GM18526 (cell line): ENCODE data around the gene CCDC154.

Experiments used
- POLR2A ChIP-seq: IDR thresholded peaks from 3 replicates; pipeline ENCODE4 v1.6.1; 2011; ENCODE audit not compliant: insufficient read length; ENCODE audit errors: extremely low read depth

CCDC154 gene

DNA sequence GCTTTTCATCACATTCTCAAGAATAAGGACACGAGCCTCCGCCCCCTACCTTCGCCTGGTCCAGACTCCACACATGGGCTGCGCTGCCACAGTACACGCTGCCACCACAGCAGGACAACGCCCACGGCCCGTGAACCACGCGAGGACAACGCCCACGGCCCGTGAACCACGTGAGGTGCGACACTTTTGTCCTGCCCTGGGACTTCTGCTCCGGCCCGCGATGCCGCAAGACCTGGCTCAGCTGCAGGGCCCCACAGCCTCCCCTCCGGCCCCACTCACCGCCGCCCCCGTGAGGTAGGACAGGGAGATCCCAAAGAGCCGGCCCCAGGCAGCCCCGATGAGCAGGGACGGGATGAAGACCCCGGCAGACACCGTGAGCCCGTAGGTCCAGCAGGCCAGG, 5.9 kb upstream of the CCDC154 start:
- no peak for TF ChIP-seq POLR2A

DNA sequence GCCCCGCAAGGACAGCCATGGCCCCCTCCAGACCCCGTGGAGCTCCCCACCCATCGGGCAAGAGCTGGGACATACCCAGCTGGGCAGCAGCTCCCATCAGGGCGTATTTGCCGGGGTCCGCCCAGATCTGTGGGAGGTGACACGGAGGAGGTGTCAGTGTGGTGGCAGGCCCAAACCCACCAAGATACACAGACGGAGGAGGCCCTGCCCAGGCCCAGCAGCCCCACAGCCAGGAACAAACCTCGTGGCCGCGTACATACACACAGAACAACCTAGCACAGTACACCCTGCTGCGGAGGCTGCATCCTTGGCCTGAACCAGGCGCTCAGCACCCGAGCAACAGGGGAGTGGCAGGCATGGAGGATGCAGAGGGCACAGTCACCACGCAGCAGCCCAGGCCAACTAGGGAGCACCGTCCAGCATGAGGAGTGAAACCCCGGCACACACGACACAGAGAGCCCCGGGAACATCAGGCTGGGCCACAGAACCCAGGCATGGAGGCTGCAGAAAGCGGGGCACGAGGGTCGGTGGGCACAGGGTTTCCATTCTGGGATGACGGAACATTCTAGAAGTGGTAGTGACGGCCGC, 4.9 kb upstream of the CCDC154 start:
- TF ChIP-seq POLR2A: no peak

DNA sequence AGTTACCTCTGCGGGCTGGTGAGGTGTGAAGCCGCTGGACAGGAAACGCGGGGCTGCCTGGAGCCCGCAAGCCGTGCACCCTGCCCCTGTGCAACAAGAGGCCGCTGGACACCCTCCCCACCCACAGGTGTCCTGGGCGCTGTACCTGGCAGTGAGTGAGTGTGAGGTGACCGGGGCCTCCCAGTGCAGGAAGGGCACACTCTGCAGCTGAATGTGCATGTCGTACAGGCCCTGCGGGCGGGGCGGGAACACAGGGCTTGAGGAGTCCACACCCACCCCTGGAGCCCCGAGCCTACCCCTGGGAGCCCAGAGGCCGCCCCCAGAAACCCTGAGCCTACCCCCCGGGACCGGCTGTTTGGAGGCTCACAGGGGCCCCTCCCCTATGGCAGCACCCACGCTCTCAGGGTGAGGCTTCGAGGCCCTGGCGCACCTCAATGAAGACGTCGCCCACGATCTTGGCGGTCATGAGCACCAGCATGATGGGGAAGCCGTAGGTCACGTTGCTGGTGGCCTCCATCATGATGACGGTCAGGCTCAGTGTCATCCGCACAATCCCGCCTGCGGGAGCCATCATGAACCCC, 4.3 kb upstream of the CCDC154 start:
- TF ChIP-seq POLR2A: no peak

DNA sequence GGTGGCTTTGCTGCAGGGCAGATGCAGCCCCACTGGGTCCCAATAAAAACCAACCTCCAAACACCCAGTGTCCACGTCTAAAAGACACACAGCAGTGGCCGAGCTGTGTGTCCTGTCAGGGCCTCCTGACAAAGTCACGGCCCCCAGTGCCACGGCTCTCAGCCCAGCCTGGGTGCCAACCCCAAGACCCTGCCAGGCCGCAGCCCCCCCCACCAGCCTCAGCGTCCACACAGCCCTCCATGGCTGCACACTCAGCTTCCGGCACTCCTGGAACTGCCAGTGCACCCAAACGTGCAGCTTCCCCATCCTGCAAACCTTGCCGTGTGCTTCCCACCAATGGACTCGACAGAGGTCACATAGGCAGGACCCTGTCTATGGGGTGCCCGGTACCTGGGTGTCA, 3.6 kb upstream of the CCDC154 start:
- TF ChIP-seq POLR2A: no peak

DNA sequence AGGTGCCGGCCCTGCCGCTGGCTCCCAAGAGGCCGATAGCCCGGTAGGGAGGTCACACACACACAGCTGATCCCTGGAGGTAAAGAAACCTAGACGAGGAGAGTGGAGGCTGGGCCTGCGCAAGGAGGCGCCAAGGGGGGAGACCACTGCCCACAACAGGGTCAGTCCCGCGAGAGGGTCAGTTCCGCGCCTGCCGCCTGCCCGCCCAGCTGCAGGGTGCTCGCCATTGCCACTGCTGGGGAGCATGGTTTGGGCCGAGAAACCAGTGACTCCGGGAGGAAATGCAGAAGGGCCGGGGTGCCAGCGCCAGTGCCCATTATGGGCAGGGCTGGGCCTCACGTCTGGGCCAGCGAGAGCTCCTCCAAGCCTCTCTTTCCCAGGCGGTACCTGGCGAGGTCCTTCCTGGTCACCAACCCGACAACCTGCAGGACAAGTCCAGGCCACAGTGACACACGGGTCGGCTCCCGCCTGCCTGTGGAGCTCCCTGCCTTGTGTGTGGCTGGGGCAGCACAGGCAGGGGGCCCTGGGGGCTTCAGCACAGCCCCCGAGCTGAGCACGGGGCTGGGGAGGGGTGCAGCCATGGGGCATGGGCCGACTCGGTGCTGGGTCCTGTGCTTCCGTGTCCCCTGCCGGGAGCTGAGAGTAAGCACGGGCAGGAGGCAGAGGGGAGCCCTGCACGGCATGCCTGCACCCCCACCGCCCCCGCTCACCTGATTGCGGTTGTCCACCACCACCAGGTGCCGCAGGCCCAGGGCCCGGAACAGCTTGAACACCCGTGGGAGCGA, 2.1 kb upstream of the CCDC154 start:
- TF ChIP-seq POLR2A: no peak

DNA sequence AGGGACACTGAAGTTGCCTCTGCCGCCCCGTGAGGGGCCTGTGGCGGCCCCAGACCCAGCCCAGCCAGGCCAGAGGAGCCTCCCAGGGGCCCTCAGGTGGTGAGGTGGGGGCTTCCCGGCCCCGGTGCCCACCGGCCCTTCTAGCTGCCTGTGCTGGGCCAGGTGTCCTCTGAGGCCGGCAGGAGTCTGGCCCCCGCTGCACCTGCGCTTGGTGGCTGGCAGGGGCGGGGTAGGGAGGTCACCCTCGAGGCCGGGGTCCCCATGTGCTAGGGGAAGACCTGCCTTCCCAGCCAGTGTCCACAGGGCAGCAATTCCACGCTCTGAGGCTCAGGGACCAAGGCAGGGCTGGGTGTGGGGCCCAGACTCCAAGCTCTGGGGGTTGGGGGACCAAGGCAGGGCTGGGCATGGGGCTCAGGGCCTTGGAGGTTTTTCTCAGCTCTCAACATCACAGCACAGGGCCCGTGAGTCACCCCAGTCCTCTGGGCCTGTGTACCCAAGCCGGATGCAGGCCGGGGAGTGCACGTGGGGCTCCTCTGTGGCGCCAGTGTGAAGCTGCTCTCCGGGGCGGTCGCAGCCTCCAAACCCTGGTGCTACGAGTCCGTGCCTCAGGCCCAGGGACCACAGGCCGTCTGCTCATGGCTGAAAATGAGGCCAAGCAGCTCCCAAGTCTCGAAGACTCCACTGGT, 1.3 kb upstream of the CCDC154 start:
- TF ChIP-seq POLR2A: no peak

DNA sequence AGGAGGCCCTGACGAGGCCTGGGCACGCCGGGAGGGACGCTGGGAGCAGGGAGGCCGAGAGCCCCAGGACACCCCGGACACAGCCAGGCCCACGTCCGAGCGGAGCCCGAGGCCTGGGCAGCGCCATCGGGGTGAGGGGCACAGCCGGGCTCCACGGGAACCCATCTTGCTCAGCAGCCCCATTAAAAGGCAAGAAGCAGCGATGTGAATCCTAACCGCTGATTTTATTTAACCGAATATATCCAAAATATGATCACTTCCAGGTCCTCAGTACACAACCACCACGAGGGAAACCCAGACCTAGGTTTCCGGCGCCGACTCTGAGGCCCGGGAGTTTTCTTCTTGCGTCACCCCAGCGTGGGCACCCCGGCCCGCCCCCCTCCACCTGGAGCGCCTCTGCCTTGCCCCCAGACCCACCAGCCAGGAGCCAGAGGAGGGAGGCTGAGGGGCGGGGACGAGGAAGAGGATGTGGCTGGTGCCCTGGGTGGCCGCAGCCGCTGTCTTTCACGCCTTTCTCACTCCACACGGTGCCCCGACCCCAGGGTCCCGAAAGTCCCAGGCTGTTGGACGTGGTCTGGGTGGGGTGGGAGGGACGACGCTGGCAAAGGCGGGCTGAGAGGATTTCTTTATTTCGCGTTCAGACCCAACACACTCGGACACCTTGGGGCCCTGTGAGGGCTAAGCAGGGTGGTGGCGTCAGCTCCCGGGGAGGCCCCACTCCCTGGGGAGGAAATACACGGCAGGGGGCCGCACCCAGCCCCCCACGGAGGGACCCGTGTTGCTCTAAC, 568 bp upstream of the CCDC154 start:
- TF ChIP-seq POLR2A: no peak

DNA sequence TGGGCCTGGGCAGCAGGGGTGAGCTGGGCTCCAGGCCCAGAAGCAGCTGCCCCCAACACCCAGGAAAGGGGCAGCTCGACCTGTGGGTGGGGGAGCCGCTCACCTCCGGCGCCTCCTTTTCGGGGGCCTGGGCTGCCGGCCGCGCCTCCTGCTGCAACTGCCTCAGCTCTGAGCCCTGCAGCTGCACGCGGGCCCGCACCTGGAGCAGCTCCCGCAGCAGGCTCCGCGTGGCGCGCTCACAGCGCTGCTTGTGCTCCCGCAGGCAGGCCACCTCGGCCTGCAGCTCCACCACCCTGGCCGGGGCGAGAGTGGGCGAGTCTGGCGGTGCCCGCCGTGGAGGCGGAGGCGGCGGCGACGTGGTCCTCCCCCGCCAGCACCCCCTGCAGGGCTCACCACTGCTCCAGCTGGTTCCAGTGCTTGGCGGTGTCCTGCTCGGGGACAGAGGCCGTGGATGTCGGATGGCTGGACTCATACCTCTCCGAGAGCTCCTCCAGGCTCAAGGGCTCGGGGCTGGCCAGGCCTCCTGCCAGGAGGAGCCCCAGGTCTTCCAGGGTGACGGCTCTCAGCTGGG, 868 bp downstream of the CCDC154 start:
- no peak for TF ChIP-seq POLR2A

DNA sequence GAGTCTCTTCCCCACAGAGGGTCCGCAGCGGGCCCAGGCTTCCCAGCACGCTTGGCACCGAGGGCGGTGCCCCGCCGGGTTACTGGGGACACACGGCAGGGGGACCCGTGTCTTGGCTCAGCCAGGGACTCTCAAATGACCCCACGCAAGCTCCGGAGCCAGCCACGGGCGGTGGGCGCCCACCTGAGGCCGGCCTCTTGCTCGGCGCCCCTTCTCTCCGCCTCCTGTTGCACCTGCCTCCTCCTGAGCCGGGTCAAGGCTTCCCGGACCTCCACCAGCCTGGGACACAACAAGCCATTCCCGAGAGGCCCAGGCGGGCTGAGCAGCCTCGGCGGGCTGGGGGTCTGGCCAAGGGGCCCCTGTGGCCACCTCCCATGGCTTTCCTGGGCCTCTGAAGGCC, 1.7 kb downstream of the CCDC154 start:
- no peak for TF ChIP-seq POLR2A

DNA sequence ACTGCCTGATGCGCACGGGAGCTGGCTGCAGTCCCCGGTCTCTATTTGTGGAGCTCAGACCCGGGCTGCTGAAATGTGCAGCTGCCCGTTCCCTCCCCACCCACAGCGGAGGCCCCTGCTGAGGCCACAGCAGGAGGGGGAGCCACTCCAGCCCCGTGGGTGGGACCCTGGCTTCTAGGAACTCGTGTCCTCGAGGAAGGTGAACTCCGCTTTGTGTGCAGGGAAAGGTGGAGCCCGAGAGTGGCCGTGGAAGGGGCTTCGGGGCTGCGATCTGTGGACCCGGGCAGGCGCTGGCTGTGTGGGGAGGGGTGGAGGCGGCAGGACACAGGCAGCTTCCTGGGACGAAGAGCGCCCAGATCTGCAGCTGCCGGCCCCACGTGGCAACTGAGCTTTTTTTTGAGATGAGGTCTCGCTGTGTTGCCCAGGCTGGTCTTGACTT, 2.9 kb downstream of the CCDC154 start:
- TF ChIP-seq POLR2A: no peak

DNA sequence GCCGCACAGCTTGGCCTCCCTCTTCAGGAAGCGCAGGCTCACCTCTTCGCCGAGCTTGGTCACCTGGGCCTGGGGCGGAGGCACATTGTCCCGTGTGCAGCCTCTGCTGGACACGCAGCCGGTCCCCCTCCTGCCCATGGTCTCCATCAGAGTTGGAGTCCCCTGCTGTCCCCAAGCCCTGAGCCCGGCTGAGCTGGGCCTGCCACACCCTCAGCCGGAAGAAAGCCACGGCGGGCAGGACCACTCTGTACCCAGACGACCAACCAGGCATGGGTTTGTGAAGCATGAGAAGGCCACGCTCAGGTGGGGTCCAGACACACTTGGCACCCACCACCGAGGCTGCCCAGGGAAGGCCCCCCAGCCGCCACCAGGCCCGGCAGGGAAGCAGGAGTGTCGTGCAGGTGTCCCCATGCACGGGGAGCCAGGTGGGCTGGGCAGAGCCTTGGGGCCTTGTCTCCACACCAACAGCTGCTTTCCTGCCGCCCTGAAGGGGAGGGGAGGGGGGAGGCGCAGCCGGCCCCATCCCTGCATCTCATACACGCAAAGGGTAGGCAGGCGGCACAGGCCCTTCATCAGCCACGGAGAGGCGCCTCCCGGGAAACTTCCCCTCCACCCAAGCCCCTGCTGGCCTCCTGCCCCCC, 5.2 kb downstream of the CCDC154 start:
- no peak for TF ChIP-seq POLR2A

DNA sequence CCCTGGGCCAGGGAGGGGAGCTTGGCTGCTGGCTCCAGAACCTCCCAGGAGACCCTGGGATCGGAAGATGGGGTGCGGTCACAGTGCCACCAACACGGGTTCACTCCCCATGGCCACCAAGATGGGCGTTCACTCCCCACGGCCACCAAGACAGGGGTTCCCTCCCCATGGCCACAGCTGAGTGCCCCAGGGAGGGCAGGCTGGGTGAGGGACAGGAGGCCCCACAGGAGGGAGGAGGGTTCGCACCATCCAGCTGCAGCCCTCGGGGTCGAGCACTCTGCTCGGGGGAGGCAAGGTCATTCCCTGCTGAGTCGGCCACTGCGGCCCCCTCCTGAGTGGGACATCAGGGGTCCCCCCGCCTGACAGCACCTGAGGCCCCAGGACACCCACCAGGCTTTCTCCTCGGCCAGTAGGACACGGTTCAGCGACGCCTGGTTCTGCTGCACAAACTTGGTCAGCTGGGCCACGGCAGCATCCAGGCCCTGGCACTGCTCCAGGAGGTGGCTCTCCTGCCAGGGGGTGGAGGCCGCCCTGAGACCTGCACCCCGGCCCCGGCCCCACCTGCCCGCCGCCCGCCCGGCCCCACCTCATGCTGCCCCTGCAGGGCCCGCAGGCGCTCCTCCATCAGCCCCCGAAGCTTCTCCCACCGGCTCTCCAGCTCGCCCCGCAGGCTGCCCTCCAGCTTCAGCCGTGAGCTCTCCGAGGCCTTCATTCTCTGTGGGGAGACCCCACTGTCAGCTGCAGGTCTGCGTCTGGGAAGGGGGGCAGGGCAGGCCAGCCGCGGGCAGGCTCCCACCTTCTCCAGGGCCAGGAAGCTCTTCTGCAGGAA, 5.9 kb downstream of the CCDC154 start:
- TF ChIP-seq POLR2A: no peak

DNA sequence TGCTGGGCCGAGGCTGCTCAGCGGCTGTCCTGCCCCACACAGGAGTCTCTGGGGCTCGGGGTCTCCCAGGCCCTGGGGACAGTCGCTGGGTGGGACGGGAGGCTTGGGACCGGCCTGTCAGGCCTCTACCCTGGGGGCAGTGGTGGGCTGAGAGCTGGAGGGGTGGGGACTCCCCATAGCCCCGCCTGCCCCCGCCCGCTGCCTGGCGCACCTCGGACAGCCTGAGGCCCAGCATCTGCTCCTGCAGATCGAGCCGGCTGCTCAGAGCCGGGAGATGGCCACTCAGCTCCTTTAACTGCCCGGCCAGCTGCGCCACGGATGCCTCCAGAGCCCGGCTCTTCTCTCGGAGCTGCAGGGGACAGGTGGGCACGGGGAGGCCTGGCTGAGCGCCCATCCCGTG, 6.8 kb downstream of the CCDC154 start:
- TF ChIP-seq POLR2A: no peak
